SK-N-SH (cell line): ENCODE measurements around the gene STXBP1. TPM values are rescaled to one million over a fixed set of nuclear protein-coding genes. Genes with fewer than 3 reads are reported as not detected.

ENCODE experiments used
- CTCF ChIA-PET: fragments of 300-600, 350-600 bp; formaldehyde crosslinking; extraction: SDS; loops from one replicate; lab custom pipeline; 2021; lab: Yijun Ruan, JAX
- POLR2A ChIA-PET: fragments of 350-600 bp; sonication (Branson Sonifier 250); formaldehyde crosslinking; extraction: SDS; loops from one replicate; lab custom pipeline; 2020; ENCODE audit warnings: antibody characterized with exemption, inconsistent platforms; lab: Yijun Ruan, JAX
- DNase-seq: peaks from one replicate; pipeline ENCODE4 v3.0.0; 2012
- H2AFZ ChIP-seq: fragments of 200-600 bp; sonication (generic); 2 replicates; pipeline ENCODE4 v1.8.1; 2016; ENCODE audit warnings: antibody characterized with exemption, mild to moderate bottlenecking, low read depth
- H3F3A ChIP-seq: fragments of 200-600 bp; sonication (generic); replicated peaks from 2 replicates; pipeline ENCODE3; 2016; ENCODE audit warnings: antibody characterized with exemption, mild to moderate bottlenecking; ENCODE audit not compliant: insufficient read depth
- H3K27ac ChIP-seq, 2 experiments: fragments of 200-500 bp in 1 of 2; fragments of 200-600 bp in 1 of 2; sonication (Bioruptor generic) in 1 of 2; sonication (generic), shearing (Covaris generic) in 1 of 2; 2 replicates each; pipeline versions ENCODE4 v1.5.1 to v1.6.1; 2014 to 2016; ENCODE audit warnings: low read depth in 2 of 2, inconsistent platforms in 1 of 2, low read length in 1 of 2, mild to moderate bottlenecking in 1 of 2, mixed read lengths in 1 of 2
- H3K27me3 ChIP-seq: fragments of 200-600 bp; sonication (generic), shearing (Covaris generic); 2 replicates; pipeline ENCODE4 v1.6.1; 2016; ENCODE audit warnings: mixed run types; ENCODE audit not compliant: insufficient read depth
- H3K36me3 ChIP-seq, 2 experiments: fragments of 200-500 bp in 1 of 2; fragments of 200-600 bp in 1 of 2; sonication (Bioruptor generic) in 1 of 2; sonication (generic) in 1 of 2; replicated peaks in 1 of 2; 2 replicates each; pipeline versions ENCODE3 to v1.5.1; 2014 to 2016; ENCODE audit warnings: low read length in 1 of 2, mild to moderate bottlenecking in 1 of 2; ENCODE audit not compliant: insufficient read depth in 2 of 2, control insufficient read depth in 1 of 2
- H3K4me1 ChIP-seq, 2 experiments: fragments of 200-500 bp in 1 of 2; fragments of 200-600 bp in 1 of 2; sonication (Bioruptor generic) in 1 of 2; sonication (generic), shearing (Covaris generic) in 1 of 2; 2 replicates each; pipeline versions ENCODE4 v1.5.1 to v1.6.1; 2014 to 2016; ENCODE audit warnings: low read depth in 1 of 2, low read length in 1 of 2, mixed run types in 1 of 2; ENCODE audit not compliant: insufficient read depth in 2 of 2, control insufficient read depth in 1 of 2
- H3K4me2 ChIP-seq: fragments of 200-600 bp; sonication (generic), shearing (Covaris generic); 2 replicates; pipeline ENCODE4 v1.6.1; 2017; ENCODE audit warnings: mixed run types
- H3K4me3 ChIP-seq, 2 experiments: fragments of 200-500 bp in 1 of 2; fragments of 200-600 bp in 1 of 2; sonication (Bioruptor generic) in 1 of 2; sonication (generic), shearing (Covaris generic) in 1 of 2; 2 replicates each; pipeline versions ENCODE4 v1.5.1 to v1.8.1; 2014 to 2016; ENCODE audit warnings: low read depth in 2 of 2, inconsistent platforms in 1 of 2, low read length in 1 of 2, mild to moderate bottlenecking in 1 of 2, mixed read lengths in 1 of 2, moderate library complexity in 1 of 2
- H3K79me2 ChIP-seq: fragments of 200-600 bp; sonication (generic); 2 replicates; pipeline ENCODE4 v1.8.1; 2017; ENCODE audit warnings: mild to moderate bottlenecking; ENCODE audit not compliant: insufficient read depth
- H3K9ac ChIP-seq: fragments of 200-600 bp; sonication (generic); 2 replicates; pipeline ENCODE4 v1.6.1; 2017; ENCODE audit warnings: mixed run types
- H3K9me2 ChIP-seq: fragments of 200-600 bp; sonication (generic); 2 replicates; pipeline ENCODE4 v1.6.1; 2017; ENCODE audit warnings: mixed run types
- H3K9me3 ChIP-seq: fragments of 200-600 bp; sonication (generic); 2 replicates; pipeline ENCODE4 v1.6.1; 2017; ENCODE audit warnings: mixed run types, mild to moderate bottlenecking, moderate library complexity
- H4K20me1 ChIP-seq: fragments of 200-600 bp; sonication (generic); 2 replicates; pipeline ENCODE4 v1.6.1; 2017; ENCODE audit warnings: mild to moderate bottlenecking, mixed run types; ENCODE audit not compliant: insufficient read depth
- ELF1 ChIP-seq: IDR thresholded peaks from 2 replicates; pipeline ENCODE4 v1.4.0; 2012
- EZH2phosphoT487 ChIP-seq: fragments of 200-600 bp; sonication (generic); IDR thresholded peaks from 2 replicates; pipeline ENCODE4 v1.6.1; 2017; ENCODE audit warnings: low read depth, mixed run types, mild to moderate bottlenecking, antibody characterized with exemption, moderate library complexity, borderline replicate concordance
- FOXJ3 ChIP-seq: sonication (generic); formaldehyde crosslinking; IDR thresholded peaks from 2 replicates; pipeline ENCODE4 v1.5.1; 2020; ENCODE audit warnings: mild to moderate bottlenecking, missing genetic modification reagents
- MAX ChIP-seq: IDR thresholded peaks from 2 replicates; pipeline ENCODE4 v1.4.0; 2012; ENCODE audit warnings: low read depth
- MXI1 ChIP-seq: IDR thresholded peaks from 2 replicates; pipeline ENCODE4 v1.6.1; 2012; ENCODE audit warnings: mild to moderate bottlenecking, low read depth, low read length, improper control_type of control experiment
- NFIC ChIP-seq: IDR thresholded peaks from 2 replicates; pipeline ENCODE4 v1.4.0; 2012; ENCODE audit warnings: borderline replicate concordance
- RAD21 ChIP-seq: IDR thresholded peaks from 2 replicates; pipeline ENCODE4 v1.6.1; 2012; ENCODE audit warnings: mild to moderate bottlenecking, low read length
- RCOR1 ChIP-seq: fragments of 150-350 bp; IDR thresholded peaks from 2 replicates; pipeline ENCODE4 v1.6.1; 2017; ENCODE audit warnings: antibody characterized with exemption, low read length
- REST ChIP-seq: IDR thresholded peaks from 2 replicates; pipeline ENCODE4 v1.6.1; 2012; ENCODE audit warnings: mild to moderate bottlenecking, low read depth, low read length, moderate library complexity
- WGBS: methylation state at CpG from one replicate; pipeline ENCODE4 v1.1.6; 2017; ENCODE audit warnings: low lambda C conversion rate; 5-methylcytosine and 5-hydroxymethylcytosine counted together
- polyA plus RNA-seq, 3 experiments: library from polyadenylated mRNA; depleted of rRNA; stranded (reverse); fragments of >200 nt; gene quantifications; 2 replicates each; pipeline ENCODE4 v1.2.3, GENCODE V29; 2012
- TF ChIP-seq, protein P1 (sequence below): fragments of 150-350 bp; IDR thresholded peaks from 2 replicates; pipeline ENCODE4 v1.6.1; 2016; ENCODE audit warnings: mild to moderate bottlenecking, low read depth, low read length

Gene STXBP1
- polyA plus RNA-seq, 1 of the 3 experiments (the other 2 are of a cell fraction): 44.3 TPM

DNA sequence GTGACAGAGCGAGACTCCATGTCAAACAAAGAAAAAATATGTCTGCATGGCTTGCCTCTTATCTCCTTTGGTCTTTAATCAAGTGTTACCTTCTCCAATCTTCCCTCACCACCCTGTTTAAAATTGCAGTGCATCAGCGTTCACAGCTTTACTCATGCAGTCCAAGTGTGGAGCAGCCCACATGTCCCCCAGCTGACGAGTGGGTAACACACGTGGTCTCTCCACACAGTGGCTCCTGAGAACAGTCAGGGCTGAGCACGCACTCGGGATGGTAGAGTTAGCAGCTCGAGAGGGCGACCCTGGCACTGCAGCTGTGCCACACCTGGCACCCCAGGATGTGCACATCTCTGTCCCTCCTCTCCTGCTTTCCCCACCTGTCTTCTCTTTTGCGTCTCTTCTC lies 68.8 kb downstream of the STXBP1 start:
- TF ChIP-seq MAX (no peak), REST (no peak), MXI1 (no peak), RCOR1 (no peak), FOXJ3 (CRISPR knock-in tag) (no peak), EZH2phosphoT487 (no peak), RAD21 (no peak), NFIC (no peak)
- TF ChIP-seq, protein P1, sequence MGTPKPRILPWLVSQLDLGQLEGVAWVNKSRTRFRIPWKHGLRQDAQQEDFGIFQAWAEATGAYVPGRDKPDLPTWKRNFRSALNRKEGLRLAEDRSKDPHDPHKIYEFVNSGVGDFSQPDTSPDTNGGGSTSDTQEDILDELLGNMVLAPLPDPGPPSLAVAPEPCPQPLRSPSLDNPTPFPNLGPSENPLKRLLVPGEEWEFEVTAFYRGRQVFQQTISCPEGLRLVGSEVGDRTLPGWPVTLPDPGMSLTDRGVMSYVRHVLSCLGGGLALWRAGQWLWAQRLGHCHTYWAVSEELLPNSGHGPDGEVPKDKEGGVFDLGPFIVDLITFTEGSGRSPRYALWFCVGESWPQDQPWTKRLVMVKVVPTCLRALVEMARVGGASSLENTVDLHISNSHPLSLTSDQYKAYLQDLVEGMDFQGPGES: no peak
- ChIA-PET POLR2A (no interaction called here), CTCF (interaction anchor here (1.2 to 2.0 kb wide), 2 partner anchors 9 to 13 kb away, joined by 4 to 5 read pairs; no protein-coding TSS in a partner anchor)
- peaks cover 5 to 67% of the 10 kb centered on the region in 2 experiments for H3K36me3 ChIP-seq
- H3F3A ChIP-seq: no peaks in the 10 kb centered on the region
- H3K79me2 ChIP-seq: no peaks in the 10 kb centered on the region
- H2AFZ ChIP-seq: no peak overlapping the region
- no peak for DNase-seq
- H4K20me1 ChIP-seq: no peaks in the 10 kb centered on the region
- H3K27ac ChIP-seq: no peak overlapping the region
- no peaks in the 10 kb centered on the region for H3K27me3 ChIP-seq
- no peaks in the 10 kb centered on the region for H3K9me3 ChIP-seq
- no peak overlapping the region for H3K4me3 ChIP-seq
- 93% methylated on average over 9 of the region's 9 CpGs for WGBS
- no peak overlapping the region for H3K9ac ChIP-seq
- H3K9me2 ChIP-seq: no peaks in the 10 kb centered on the region
- no peaks in the 10 kb centered on the region for H3K4me1 ChIP-seq
- H3K4me2 ChIP-seq: no peak overlapping the region

GRCh38 chr9:127682351-127683136 lies 70.5 kb downstream of the STXBP1 start:
- no peak overlapping the region for H3K27ac ChIP-seq
- POLR2A ChIA-PET: interaction anchor here (1.0 kb wide), 1 partner anchor 9 kb away, joined by 3 read pairs; no protein-coding TSS in a partner anchor
- H3K36me3 ChIP-seq: peaks cover 10 to 57% of the 10 kb centered on the region in 2 experiments

More at GRCh38 chr9:127682351-127683136, 70.5 kb downstream of the STXBP1 start:
- CTCF ChIA-PET: interaction anchor here (1.4 to 2.2 kb wide), 2 partner anchors 48 to 52 kb away, joined by 3 to 8 read pairs; partner anchors contain the start of gene TOR2A
- H2AFZ ChIP-seq: no peak overlapping the region
- no peaks in the 10 kb centered on the region for H3K9me2 ChIP-seq
- no peak for TF ChIP-seq ELF1
- TF ChIP-seq, protein P1: no peak
- no peak overlapping the region for H3K4me3 ChIP-seq
- no peak overlapping the region for H3K9ac ChIP-seq
- peaks cover 0 to 3% of the 10 kb centered on the region in 2 experiments; a peak in 1 of 4 replicates for H3K4me1 ChIP-seq
- no peaks in the 10 kb centered on the region for H3K79me2 ChIP-seq
- H3K9me3 ChIP-seq: no peaks in the 10 kb centered on the region
- 95% methylated on average over 21 of the region's 23 CpGs for WGBS
- DNase-seq: no peak
- H4K20me1 ChIP-seq: no peaks in the 10 kb centered on the region
- H3K4me2 ChIP-seq: no peak overlapping the region
- H3K27me3 ChIP-seq: no peaks in the 10 kb centered on the region
- no peaks in the 10 kb centered on the region for H3F3A ChIP-seq
